Fibroblast of villous mesenchyme (primary cell): ENCODE measurements around the gene C2CD2. TPM values are rescaled to one million over a fixed set of nuclear protein-coding genes. Genes with fewer than 3 reads are reported as not detected.
"Not testable (repeated sequence)": the region's sequence is repeated elsewhere in the genome, so short reads cannot be mapped to it uniquely, and the experiment has no call there.

ENCODE experiments used
- DNase-seq: peaks from one replicate; pipeline ENCODE4 v3.0.0-alpha.2; 2010; ENCODE audit warnings: low read depth
- H3K4me3 ChIP-seq: 2 replicates; pipeline ENCODE4 v1.5.1; 2011; ENCODE audit warnings: low read depth, mild to moderate bottlenecking, low read length
- total RNA-seq: library from RNA; depleted of rRNA; stranded (reverse); fragments of >200 nt; gene quantifications from 2 replicates; pipeline ENCODE4 v1.2.3, GENCODE V29; 2012
- TF ChIP-seq, protein P1 (sequence below): IDR thresholded peaks from 2 replicates; pipeline ENCODE4 v1.5.1; 2012; ENCODE audit warnings: low read depth, mild to moderate bottlenecking, low read length; ENCODE audit not compliant: insufficient read depth

The C2CD2 gene
- total RNA-seq, 1 donor, result 25.0 TPM

DNA sequence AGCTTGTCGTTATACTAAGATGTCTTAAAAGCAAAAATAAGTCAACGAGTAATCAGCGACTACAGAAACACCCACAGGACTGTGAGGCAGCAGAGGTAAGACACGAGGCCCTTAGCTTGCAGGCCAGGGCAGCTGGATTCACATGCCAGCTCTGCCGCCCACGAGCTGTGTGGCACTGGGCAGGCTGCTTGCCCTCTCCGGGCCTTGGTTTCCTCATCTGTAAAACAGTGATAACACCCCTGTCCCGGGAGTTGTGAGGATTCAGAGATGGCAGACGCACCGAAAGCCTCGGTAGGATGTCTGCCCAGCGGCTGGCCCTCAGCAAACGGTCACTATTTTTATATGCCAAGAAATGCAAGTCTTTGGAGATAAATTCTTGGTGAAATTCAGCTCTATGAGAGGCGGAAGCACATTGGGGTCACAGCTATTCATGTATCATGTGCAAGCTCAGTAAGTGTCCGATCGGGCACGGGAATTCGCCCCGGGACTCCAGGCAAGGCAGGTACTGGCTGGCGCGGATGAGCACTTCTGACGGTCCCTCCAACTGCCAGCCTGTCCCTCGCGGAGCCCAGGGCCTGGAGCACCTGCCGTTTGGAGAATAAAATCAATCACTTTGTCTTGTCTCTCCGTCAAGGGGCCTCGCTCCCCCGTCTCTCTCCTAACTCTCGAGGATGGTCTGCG is 1.1 kb downstream of the C2CD2 start:
- DNase-seq, result no peak
- H3K4me3 ChIP-seq, result peak overlapping the region; percentile 68
- TF ChIP-seq, protein P1, sequence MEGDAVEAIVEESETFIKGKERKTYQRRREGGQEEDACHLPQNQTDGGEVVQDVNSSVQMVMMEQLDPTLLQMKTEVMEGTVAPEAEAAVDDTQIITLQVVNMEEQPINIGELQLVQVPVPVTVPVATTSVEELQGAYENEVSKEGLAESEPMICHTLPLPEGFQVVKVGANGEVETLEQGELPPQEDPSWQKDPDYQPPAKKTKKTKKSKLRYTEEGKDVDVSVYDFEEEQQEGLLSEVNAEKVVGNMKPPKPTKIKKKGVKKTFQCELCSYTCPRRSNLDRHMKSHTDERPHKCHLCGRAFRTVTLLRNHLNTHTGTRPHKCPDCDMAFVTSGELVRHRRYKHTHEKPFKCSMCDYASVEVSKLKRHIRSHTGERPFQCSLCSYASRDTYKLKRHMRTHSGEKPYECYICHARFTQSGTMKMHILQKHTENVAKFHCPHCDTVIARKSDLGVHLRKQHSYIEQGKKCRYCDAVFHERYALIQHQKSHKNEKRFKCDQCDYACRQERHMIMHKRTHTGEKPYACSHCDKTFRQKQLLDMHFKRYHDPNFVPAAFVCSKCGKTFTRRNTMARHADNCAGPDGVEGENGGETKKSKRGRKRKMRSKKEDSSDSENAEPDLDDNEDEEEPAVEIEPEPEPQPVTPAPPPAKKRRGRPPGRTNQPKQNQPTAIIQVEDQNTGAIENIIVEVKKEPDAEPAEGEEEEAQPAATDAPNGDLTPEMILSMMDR, result no peak

- DNase-seq, result no peak
- peak overlapping the region; percentile 68 for H3K4me3 ChIP-seq
- TF ChIP-seq, protein P1, result no peak
Observed at GRCh38 chr21:41951876-41952567, 1.8 kb downstream of the C2CD2 start.

DNA sequence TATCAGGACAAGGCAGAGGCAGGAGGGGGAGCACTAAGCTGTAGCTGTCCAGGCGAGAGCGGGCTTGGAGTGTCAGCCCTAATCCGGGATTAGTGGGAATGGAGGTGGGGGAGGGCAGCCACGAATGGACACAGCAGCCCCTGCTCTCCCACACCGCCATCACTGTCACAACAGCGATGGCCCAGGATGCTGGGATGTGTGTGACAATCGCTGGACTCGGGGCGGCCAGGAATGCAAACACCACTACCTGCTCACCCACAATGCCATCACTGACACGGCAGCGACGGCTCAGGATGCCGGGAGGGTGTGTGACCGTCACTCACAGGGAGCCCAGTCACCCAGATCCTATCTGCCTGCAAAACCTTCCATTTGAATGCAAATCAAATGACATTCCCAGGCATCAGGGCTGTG is 2.9 kb downstream of the C2CD2 start:
- H3K4me3 ChIP-seq, result no peak overlapping the region
- TF ChIP-seq, protein P1, result no peak
- no peak for DNase-seq

DNA sequence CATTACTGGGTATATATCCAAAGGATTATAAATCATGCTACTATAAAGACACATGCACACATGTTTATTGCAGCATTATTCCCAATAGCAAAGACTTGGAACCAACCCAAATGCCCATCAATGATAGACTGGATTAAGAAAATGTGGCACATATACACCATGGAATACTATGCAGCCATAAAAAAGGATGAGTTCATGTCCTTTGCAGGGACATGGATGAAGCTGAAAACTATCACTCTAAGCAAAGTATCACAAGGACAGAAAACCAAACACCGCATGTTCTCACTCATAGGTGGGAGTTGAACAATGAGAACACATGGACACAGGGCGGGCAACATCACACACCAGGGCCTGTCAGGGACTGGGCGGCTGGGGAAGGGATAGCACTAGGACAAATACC is 4.2 kb downstream of the C2CD2 start:
- H3K4me3 ChIP-seq, DNase-seq: not testable (repeated sequence)

GRCh38 chr21:41948901-41949300 is 4.9 kb downstream of the C2CD2 start:
- TF ChIP-seq, protein P1, result no peak
- H3K4me3 ChIP-seq, result no peak overlapping the region
- DNase-seq, result no peak

DNA sequence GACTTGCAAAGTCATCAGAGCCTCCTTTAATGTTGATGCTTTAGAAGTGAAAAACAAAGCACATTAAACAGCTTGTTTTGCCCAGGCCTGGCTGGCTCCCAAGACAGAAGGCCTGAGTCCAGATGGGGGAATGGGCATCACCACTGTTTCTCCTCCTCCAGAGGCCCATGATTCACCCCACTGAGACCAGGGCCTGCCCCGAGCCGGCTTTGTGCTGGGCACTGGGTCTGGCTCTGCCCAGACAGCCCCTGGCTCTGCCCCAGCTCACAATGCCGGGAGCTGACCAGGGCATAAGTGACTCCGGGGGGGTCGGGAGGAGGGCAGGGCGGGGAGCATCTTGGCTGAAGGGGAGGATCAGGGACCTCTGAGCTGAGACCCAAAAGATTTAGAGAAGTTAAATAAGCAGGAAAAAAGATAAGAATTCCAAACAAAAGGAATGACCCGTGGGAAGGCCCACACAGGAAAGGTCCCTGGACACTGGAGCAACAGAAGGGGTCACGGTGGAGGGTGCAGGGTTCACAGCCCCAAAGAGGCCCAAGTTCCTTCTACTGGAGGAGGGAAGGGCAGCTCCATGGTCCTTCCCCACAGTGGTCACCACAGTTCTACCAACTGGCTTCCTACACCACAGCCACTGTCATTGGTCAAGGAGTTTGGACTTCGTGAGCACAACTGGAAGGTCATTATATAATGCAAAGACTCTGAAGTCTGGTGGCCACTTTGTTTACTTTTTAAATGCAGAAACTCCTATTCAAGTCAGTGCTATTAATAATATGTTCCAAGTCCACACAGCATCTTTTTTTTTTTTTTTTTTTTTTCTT is 5.5 kb downstream of the C2CD2 start:
- TF ChIP-seq, protein P1, result no peak
- no peak overlapping the region for H3K4me3 ChIP-seq
- no peak for DNase-seq

GRCh38 chr21:41945982-41946381 is 7.8 kb downstream of the C2CD2 start:
- no peak overlapping the region for H3K4me3 ChIP-seq
- TF ChIP-seq, protein P1, result no peak
- DNase-seq, result no peak
